Measurements from ENCODE around the gene PHYKPL.
"Not testable (repeated sequence)": the region's sequence is repeated elsewhere in the genome, so short reads cannot be mapped to it uniquely, and the experiment has no call there.

Gene PHYKPL

GRCh38 chr5:178245389-178245788 lies 12.8 kb upstream of the PHYKPL start:
- Histone ChIP-seq H3K4me3 (no peak overlapping the region), H4K20me1 (peaks cover 0 to 6% (median 0%) of the 10 kb centered on the region in 11 experiments; a peak in 1 of 22 replicates), H3K9me3 (replicated peaks in 1 of 11) (no peaks in the 10 kb centered on the region), H3K27ac (no peak overlapping the region), H3K4me1 (peaks cover 72 to 93% (median 87%) of the 10 kb centered on the region in 10 experiments), H3K36me3 (no peaks in the 10 kb centered on the region), H3K4me2 (no peak overlapping the region), H3K9ac (no peak overlapping the region), H3K27me3 (no peaks in the 10 kb centered on the region)
- TF ChIP-seq Cebpa-rat (IDR thresholded peaks at IDR 0.05), result no peak

- H3K4me3 ChIP-seq, result no peak overlapping the region
- no peaks in the 10 kb centered on the region for H3K9me3 ChIP-seq (replicated peaks in 1 of 11)
- H3K27ac ChIP-seq, result peak overlapping the region in 1 of 11 experiments; percentile 15; a peak in 1 of 22 replicates
- no peak for TF ChIP-seq Cebpa-rat (IDR thresholded peaks at IDR 0.05)
- no peaks in the 10 kb centered on the region for H3K36me3 ChIP-seq
- no peaks in the 10 kb centered on the region for H3K27me3 ChIP-seq
- peak overlapping the region in 8 of 11 experiments; percentile 11 to 98 (median 86); a peak in 14 of 22 replicates for H3K4me2 ChIP-seq
- no peak overlapping the region; a peak in 1 of 22 replicates for H3K9ac ChIP-seq
- H3K4me1 ChIP-seq, result peaks cover 72 to 92% (median 87%) of the 10 kb centered on the region in 10 experiments
- H4K20me1 ChIP-seq, result peaks cover 0 to 10% (median 0%) of the 10 kb centered on the region in 11 experiments; a peak in 1 of 22 replicates
These were observed 12.0 kb upstream of the PHYKPL start for GRCh38 chr5:178244576-178244975.

DNA sequence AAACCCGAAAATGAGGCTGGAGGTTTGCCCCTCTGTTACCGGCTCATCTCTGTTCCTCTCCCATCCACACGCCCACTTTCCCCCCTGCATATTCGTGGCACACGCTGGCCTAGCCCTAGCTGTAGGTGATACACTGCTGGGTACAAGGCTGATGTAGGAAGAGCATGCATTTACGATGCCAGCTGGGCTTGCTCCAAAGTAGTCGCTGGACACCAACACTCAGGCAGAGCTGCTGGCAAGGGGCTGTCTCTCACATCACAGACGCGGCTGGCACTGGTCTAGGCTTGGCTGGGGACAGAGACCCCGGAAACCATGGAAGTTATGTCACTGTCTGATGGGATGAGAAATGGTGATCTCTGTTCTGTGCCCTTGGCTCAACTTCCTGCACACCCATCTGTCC lies 9.8 kb upstream of the PHYKPL start:
- H3K27me3 ChIP-seq, result no peaks in the 10 kb centered on the region
- H3K9me3 ChIP-seq (replicated peaks in 1 of 11), result no peaks in the 10 kb centered on the region
- peak overlapping the region in 10 of 11 experiments; percentile 70 to 94 (median 82); a peak in 18 of 22 replicates for H3K27ac ChIP-seq
- H3K9ac ChIP-seq, result peak overlapping the region in 8 of 11 experiments; percentile 68 to 79 (median 76); a peak in 15 of 22 replicates
- H3K4me1 ChIP-seq, result peaks cover 72 to 91% (median 86%) of the 10 kb centered on the region in 10 experiments
- peak overlapping the region in 3 of 10 experiments; percentile 51 to 65 (median 52); a peak in 6 of 20 replicates for H3K4me3 ChIP-seq
- no peaks in the 10 kb centered on the region for H3K36me3 ChIP-seq
- TF ChIP-seq Cebpa-rat (IDR thresholded peaks at IDR 0.05), result no peak
- peaks cover 0 to 10% (median 0%) of the 10 kb centered on the region in 11 experiments; a peak in 1 of 22 replicates for H4K20me1 ChIP-seq
- peak overlapping the region; percentile 77 to 99 (median 97) for H3K4me2 ChIP-seq

DNA sequence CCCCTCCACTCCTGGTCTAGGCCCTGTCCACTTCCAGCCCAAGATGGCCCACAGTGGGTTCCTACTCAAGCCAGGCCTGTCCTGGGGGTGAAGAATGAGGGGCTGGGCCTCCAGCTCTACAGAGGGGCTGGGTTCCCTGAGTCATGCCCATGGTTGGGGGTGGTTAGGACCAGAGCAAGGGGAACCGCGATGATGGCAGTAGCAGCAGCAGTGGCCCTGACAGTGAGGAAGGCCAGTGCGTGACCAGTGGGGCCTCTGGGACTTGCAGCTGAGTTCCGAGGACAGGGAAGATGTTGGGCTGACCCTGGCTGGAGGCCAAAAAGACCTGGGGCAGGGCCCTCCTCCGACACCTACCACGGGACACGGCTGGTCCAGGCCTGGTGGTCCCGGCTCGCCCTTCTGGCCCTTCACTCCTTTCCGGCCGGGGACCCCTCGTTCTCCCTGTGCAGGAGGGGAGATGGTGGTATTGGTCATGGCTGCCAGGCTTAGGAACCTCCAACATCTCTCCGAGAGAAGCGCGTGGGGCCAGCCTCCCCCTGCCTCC lies 9.2 kb upstream of the PHYKPL start:
- peak overlapping the region in 7 of 10 experiments; percentile 5 to 65 (median 51); a peak in 14 of 20 replicates for H3K4me3 ChIP-seq
- H3K36me3 ChIP-seq, result no peaks in the 10 kb centered on the region
- H3K4me2 ChIP-seq, result peak overlapping the region; percentile 77 to 99 (median 97)
- TF ChIP-seq Cebpa-rat (IDR thresholded peaks at IDR 0.05), result no peak
- peak overlapping the region; percentile 66 to 79 (median 75); a peak in 20 of 22 replicates for H3K9ac ChIP-seq
- no peaks in the 10 kb centered on the region for H3K27me3 ChIP-seq
- no peaks in the 10 kb centered on the region for H3K9me3 ChIP-seq (replicated peaks in 1 of 11)
- peaks cover 72 to 91% (median 86%) of the 10 kb centered on the region in 10 experiments for H3K4me1 ChIP-seq
- H3K27ac ChIP-seq, result peak overlapping the region; percentile 69 to 94 (median 81); a peak in 21 of 22 replicates
- H4K20me1 ChIP-seq, result peaks cover 0 to 10% (median 0%) of the 10 kb centered on the region in 11 experiments; a peak in 1 of 22 replicates

- Histone ChIP-seq H3K4me3 (peak overlapping the region in 7 of 10 experiments; percentile 5 to 65 (median 51); a peak in 14 of 20 replicates), H3K9ac (peak overlapping the region; percentile 66 to 79 (median 75); a peak in 20 of 22 replicates), H3K9me3 (replicated peaks in 1 of 11) (no peaks in the 10 kb centered on the region), H3K4me2 (peak overlapping the region; percentile 77 to 99 (median 97)), H3K27me3 (no peaks in the 10 kb centered on the region), H3K4me1 (peaks cover 72 to 91% (median 86%) of the 10 kb centered on the region in 10 experiments), H4K20me1 (peaks cover 0 to 10% (median 0%) of the 10 kb centered on the region in 11 experiments; a peak in 1 of 22 replicates), H3K27ac (peak overlapping the region; percentile 69 to 94 (median 81); a peak in 21 of 22 replicates), H3K36me3 (no peaks in the 10 kb centered on the region)
- no peak for TF ChIP-seq Cebpa-rat (IDR thresholded peaks at IDR 0.05)
These were observed 8.6 kb upstream of the PHYKPL start for GRCh38 chr5:178241231-178241663.

GRCh38 chr5:178240766-178241165 lies 8.2 kb upstream of the PHYKPL start:
- peak overlapping the region; percentile 77 to 99 (median 97) for H3K4me2 ChIP-seq
- peaks cover 74 to 92% (median 90%) of the 10 kb centered on the region in 10 experiments for H3K4me1 ChIP-seq
- H3K9me3 ChIP-seq (replicated peaks in 1 of 11), result no peaks in the 10 kb centered on the region
- peak overlapping the region in 8 of 10 experiments; percentile 32 to 65 (median 50); a peak in 16 of 20 replicates for H3K4me3 ChIP-seq
- TF ChIP-seq Cebpa-rat (IDR thresholded peaks at IDR 0.05), result no peak
- H3K9ac ChIP-seq, result peak overlapping the region; percentile 66 to 79 (median 75)
- no peaks in the 10 kb centered on the region for H3K27me3 ChIP-seq
- H4K20me1 ChIP-seq, result peaks cover 0 to 10% (median 0%) of the 10 kb centered on the region in 11 experiments; a peak in 1 of 22 replicates
- H3K27ac ChIP-seq, result peak overlapping the region; percentile 69 to 94 (median 81)
- H3K36me3 ChIP-seq, result no peaks in the 10 kb centered on the region

- H3K4me3 ChIP-seq, result peak overlapping the region in 8 of 10 experiments; percentile 32 to 65 (median 50); a peak in 16 of 20 replicates
- peak overlapping the region; percentile 69 to 94 (median 81) for H3K27ac ChIP-seq
- H3K36me3 ChIP-seq, result no peaks in the 10 kb centered on the region
- H3K4me1 ChIP-seq, result peaks cover 78 to 96% (median 94%) of the 10 kb centered on the region in 10 experiments
- peak overlapping the region; percentile 77 to 99 (median 97) for H3K4me2 ChIP-seq
- H4K20me1 ChIP-seq, result peaks cover 0 to 10% (median 0%) of the 10 kb centered on the region in 11 experiments; a peak in 1 of 22 replicates
- no peaks in the 10 kb centered on the region for H3K9me3 ChIP-seq (replicated peaks in 1 of 11)
- H3K27me3 ChIP-seq, result no peaks in the 10 kb centered on the region
- no peak for TF ChIP-seq Cebpa-rat (IDR thresholded peaks at IDR 0.05)
- peak overlapping the region; percentile 66 to 79 (median 75) for H3K9ac ChIP-seq
These were observed 7.7 kb upstream of the PHYKPL start for GRCh38 chr5:178240341-178240741.

GRCh38 chr5:178239626-178240301 lies 7.2 kb upstream of the PHYKPL start:
- not testable (repeated sequence) for H3K36me3 ChIP-seq; H3K9me3 ChIP-seq (replicated peaks in 1 of 11); H4K20me1 ChIP-seq; H3K27me3 ChIP-seq
- Histone ChIP-seq H3K4me3 (peak overlapping the region in 5 of 10 experiments; percentile 49 to 65 (median 51); a peak in 11 of 20 replicates), H3K4me2 (peak overlapping the region; percentile 77 to 99 (median 98)), H3K27ac (peak overlapping the region; percentile 69 to 94 (median 84)), H3K9ac (peak overlapping the region; percentile 66 to 79 (median 75)), H3K4me1 (peaks cover 84 to 100% (median 98%) of the 10 kb centered on the region in 10 experiments)

All from BLaER1 treated with 17β-estradiol and CSF1 and Interleukin-3, amounts not matched to agents 10 nM and 100 nM (cell line).